Neutrophil (primary cell): ENCODE results near the gene SLC27A5.
A peak's percentile ranks its signal among the peaks of the same experiment; 100 is the strongest.

Experiments
- H3K27ac ChIP-seq: fragments of 200-600 bp; sonication (generic); 2 replicates; pipeline ENCODE4 v1.5.1; 2016; ENCODE audit warnings: mild to moderate bottlenecking, moderate library complexity
- H3K27me3 ChIP-seq: fragments of 200-600 bp; sonication (generic); 2 replicates; pipeline ENCODE4 v1.6.0; 2016; ENCODE audit warnings: mild to moderate bottlenecking
- H3K36me3 ChIP-seq: fragments of 200-600 bp; sonication (generic); 2 replicates; pipeline ENCODE4 v1.5.1; 2017
- H3K4me1 ChIP-seq, 2 experiments: fragments of 200-600 bp in 1 of 2; sonication (generic) in 1 of 2; 1 replicate in 1 of 2; 2 replicates in 1 of 2; pipeline versions ENCODE4 v1.5.1 to v1.6.1; 2013 to 2016; ENCODE audit warnings: low read depth in 1 of 2, low read length in 1 of 2, mild to moderate bottlenecking in 1 of 2, moderate library complexity in 1 of 2; ENCODE audit not compliant: control insufficient read depth in 1 of 2, insufficient read depth in 1 of 2
- H3K4me3 ChIP-seq, 2 experiments: fragments of 200-600 bp in 1 of 2; sonication (generic) in 1 of 2; 1 replicate in 1 of 2; 2 replicates in 1 of 2; pipeline ENCODE4 v1.5.1; 2013 to 2016; ENCODE audit warnings: low read depth in 1 of 2, low read length in 1 of 2, mild to moderate bottlenecking in 1 of 2, moderate library complexity in 1 of 2
- H3K9me3 ChIP-seq: fragments of 200-600 bp; sonication (generic); 2 replicates; pipeline ENCODE4 v1.5.1; 2016
- TF ChIP-seq, protein P1 (sequence below): fragments of 200-600 bp; sonication (generic); IDR thresholded peaks from 2 replicates; pipeline ENCODE4 v1.5.1; 2016; ENCODE audit warnings: antibody characterized with exemption

The SLC27A5 gene

DNA sequence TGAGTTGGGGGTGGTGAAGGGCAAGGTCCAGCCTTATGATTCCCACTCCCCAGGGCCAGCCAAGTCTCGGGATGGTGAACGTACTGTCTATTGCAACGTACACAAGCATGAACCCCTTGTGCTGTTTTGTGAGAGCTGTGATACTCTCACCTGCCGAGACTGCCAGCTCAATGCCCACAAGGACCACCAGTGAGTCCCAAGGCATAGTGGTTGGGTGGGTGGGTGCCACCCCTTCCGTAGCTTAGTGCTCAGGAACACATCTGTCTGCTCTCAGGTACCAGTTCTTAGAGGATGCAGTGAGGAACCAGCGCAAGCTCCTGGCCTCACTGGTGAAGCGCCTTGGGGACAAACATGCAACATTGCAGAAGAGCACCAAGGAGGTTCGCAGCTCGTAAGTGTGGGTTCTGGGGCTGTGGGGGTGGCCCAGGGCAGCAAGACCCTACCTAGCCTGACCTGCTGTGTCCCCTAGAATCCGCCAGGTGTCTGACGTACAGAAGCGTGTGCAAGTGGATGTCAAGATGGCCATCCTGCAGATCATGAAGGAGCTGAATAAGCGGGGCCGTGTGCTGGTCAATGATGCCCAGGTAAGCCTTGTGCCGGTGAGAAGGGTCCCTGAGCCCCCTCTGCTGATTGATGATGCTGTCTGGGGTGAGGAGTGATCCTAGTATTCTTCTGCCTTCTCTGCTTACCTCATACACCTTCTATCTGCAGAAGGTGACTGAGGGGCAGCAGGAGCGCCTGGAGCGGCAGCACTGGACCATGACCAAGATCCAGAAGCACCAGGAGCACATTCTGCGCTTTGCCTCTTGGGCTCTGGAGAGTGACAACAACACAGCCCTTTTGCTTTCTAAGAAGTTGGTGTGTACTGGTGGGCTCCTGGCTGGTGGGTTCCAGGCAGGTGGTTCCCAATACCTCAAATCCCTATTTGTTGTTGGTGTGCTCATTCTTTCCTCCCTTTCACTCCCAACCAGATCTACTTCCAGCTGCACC is 35.8 kb upstream of the SLC27A5 start:
- H3K27me3 ChIP-seq, result peaks cover 2% of the 10 kb centered on the region
- peak overlapping the region; percentile 100 for H3K27ac ChIP-seq
- H3K36me3 ChIP-seq, result peaks cover 55% of the 10 kb centered on the region
- no peaks in the 10 kb centered on the region for H3K9me3 ChIP-seq
- no peak overlapping the region for H3K4me3 ChIP-seq
- TF ChIP-seq, protein P1, sequence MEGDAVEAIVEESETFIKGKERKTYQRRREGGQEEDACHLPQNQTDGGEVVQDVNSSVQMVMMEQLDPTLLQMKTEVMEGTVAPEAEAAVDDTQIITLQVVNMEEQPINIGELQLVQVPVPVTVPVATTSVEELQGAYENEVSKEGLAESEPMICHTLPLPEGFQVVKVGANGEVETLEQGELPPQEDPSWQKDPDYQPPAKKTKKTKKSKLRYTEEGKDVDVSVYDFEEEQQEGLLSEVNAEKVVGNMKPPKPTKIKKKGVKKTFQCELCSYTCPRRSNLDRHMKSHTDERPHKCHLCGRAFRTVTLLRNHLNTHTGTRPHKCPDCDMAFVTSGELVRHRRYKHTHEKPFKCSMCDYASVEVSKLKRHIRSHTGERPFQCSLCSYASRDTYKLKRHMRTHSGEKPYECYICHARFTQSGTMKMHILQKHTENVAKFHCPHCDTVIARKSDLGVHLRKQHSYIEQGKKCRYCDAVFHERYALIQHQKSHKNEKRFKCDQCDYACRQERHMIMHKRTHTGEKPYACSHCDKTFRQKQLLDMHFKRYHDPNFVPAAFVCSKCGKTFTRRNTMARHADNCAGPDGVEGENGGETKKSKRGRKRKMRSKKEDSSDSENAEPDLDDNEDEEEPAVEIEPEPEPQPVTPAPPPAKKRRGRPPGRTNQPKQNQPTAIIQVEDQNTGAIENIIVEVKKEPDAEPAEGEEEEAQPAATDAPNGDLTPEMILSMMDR, result no peak
- peaks cover 27 to 32% of the 10 kb centered on the region in 2 experiments for H3K4me1 ChIP-seq

DNA sequence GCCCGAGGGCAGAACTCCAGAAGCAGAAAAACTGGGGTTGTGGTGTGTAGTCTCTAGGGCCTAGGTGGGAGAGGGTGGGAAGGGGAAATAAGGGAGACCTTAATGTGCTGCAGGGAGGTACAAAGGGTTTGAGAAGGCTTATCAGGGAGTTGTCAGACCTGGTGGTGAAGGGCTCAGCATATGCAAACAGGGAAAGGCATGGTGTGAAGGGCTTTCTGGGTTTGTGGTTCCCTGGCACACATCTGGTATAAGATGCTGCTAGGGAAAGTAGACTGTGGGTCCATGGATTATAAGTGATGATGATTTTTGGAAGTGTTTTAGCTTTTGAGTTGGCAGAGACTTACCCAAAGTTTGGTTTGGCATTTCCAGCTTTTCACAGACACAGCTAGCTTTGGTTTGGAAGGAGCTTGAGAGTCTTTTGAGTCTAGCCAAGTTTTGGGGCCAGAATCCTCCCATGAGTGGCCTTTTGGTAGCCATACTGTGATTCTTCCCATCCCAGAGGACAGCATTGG is 34.3 kb upstream of the SLC27A5 start:
- peaks cover 27 to 32% of the 10 kb centered on the region in 2 experiments for H3K4me1 ChIP-seq
- H3K27me3 ChIP-seq, result peaks cover 7% of the 10 kb centered on the region
- TF ChIP-seq, protein P1, result no peak
- H3K4me3 ChIP-seq, result peak overlapping the region; percentile 82 to 90
- peak overlapping the region; percentile 100 for H3K27ac ChIP-seq
- H3K9me3 ChIP-seq, result no peaks in the 10 kb centered on the region
- H3K36me3 ChIP-seq, result peaks cover 40% of the 10 kb centered on the region

DNA sequence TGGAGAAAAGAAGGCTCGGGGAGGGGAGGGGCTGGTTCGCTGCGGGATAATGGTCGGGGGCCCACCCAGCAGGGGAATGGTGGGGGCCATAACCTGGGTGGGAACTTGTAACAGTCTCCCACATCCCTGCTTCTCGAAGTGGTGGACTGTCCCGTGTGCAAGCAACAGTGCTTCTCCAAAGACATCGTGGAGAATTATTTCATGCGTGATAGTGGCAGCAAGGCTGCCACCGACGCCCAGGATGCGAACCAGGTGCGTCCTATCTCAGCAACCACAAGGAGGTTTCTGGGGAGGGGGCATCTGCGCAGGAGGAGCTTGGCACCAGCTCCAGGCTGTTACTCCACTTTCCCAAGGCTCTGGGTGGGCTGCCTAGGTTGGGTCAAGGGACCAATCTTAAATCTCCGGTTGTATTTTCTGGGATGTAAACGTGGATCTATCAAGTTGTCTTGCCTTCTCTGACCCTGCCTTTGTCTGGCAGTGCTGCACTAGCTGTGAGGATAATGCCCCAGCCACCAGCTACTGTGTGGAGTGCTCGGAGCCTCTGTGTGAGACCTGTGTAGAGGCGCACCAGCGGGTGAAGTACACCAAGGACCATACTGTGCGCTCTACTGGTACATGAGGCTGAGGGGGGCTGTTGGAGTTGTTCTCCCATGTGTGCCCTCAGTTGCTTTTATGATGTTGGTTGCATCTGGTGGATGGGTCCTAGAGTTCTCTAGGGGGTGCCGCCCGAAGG is 33.7 kb upstream of the SLC27A5 start:
- Histone ChIP-seq H3K27me3 (peaks cover 13% of the 10 kb centered on the region), H3K4me1 (peaks cover 27 to 32% of the 10 kb centered on the region in 2 experiments), H3K4me3 (peak overlapping the region; percentile 82 to 90), H3K9me3 (no peaks in the 10 kb centered on the region), H3K27ac (peak overlapping the region; percentile 100), H3K36me3 (peaks cover 34% of the 10 kb centered on the region)
- TF ChIP-seq, protein P1, result no peak

DNA sequence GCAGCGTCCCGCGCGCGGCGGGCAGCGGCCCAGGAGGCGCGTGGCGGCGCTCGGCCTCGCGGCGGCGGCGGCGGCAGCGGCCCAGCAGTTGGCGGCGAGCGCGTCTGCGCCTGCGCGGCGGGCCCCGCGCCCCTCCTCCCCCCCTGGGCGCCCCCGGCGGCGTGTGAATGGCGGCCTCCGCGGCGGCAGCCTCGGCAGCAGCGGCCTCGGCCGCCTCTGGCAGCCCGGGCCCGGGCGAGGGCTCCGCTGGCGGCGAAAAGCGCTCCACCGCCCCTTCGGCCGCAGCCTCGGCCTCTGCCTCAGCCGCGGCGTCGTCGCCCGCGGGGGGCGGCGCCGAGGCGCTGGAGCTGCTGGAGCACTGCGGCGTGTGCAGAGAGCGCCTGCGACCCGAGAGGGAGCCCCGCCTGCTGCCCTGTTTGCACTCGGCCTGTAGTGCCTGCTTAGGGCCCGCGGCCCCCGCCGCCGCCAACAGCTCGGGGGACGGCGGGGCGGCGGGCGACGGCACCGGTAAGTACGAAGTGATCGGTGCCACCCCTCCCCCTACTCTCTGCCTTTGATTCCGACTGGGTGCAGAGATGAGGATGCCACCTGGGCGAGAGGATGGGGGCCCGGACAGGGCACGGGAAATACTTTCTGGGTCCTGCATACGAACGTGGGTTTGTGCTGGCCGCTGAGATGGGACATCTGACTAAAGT is 32.9 kb upstream of the SLC27A5 start:
- Histone ChIP-seq H3K4me3 (peak overlapping the region; percentile 82 to 90), H3K36me3 (peaks cover 27% of the 10 kb centered on the region), H3K27me3 (peaks cover 18% of the 10 kb centered on the region), H3K27ac (peak overlapping the region; percentile 100), H3K4me1 (peaks cover 27 to 32% of the 10 kb centered on the region in 2 experiments), H3K9me3 (no peaks in the 10 kb centered on the region)
- TF ChIP-seq, protein P1, result peak; percentile 2
